Measurements from ENCODE around the gene IL1RL2.

- TF ChIP-seq POLR2A (IDR thresholded peaks at IDR 0.05) (no peak), CTCF (IDR thresholded peaks at IDR 0.05) (no peak), POLR2AphosphoS5 (IDR thresholded peaks at IDR 0.05) (no peak)
Observed at GRCh38 chr2:102284611-102285010, 97.8 kb downstream of the IL1RL2 start.
